H9 (cell line): ENCODE data around the gene ECSIT. TPM values are rescaled to one million over a fixed set of nuclear protein-coding genes. Genes with fewer than 3 reads are reported as not detected.

Source experiments
- DNase-seq: peaks from one replicate; pipeline ENCODE4 v3.0.0-alpha.2; 2017
- H2AFZ ChIP-seq: one replicate; pipeline ENCODE4 v1.6.1; 2013; ENCODE audit warnings: mild to moderate bottlenecking, low read length, control low read depth, moderate library complexity
- H2AK5ac ChIP-seq: 2 replicates; pipeline ENCODE4 v1.6.1; 2013; ENCODE audit warnings: low read length, control low read depth, mixed read lengths; ENCODE audit not compliant: insufficient read length
- H2BK120ac ChIP-seq: one replicate; pipeline ENCODE4 v1.6.1; 2013; ENCODE audit warnings: low read depth, mild to moderate bottlenecking, low read length, control low read depth, inconsistent platforms; ENCODE audit not compliant: poor library complexity, severe bottlenecking
- H2BK12ac ChIP-seq: 2 replicates; pipeline ENCODE4 v1.6.1; 2013; ENCODE audit warnings: low read length, control low read depth, mixed read lengths, low read depth; ENCODE audit not compliant: insufficient read length
- H2BK15ac ChIP-seq: 2 replicates; pipeline ENCODE4 v1.6.1; 2013; ENCODE audit warnings: low read depth, low read length, control low read depth
- H2BK20ac ChIP-seq: one replicate; pipeline ENCODE4 v1.6.1; 2013; ENCODE audit warnings: low read depth, mild to moderate bottlenecking, low read length, control low read depth, inconsistent platforms; ENCODE audit not compliant: poor library complexity, severe bottlenecking
- H2BK5ac ChIP-seq: 2 replicates; pipeline ENCODE4 v1.6.1; 2013; ENCODE audit warnings: low read length, control low read depth, mixed read lengths; ENCODE audit not compliant: insufficient read length
- H3K14ac ChIP-seq: 2 replicates; pipeline ENCODE4 v1.6.1; 2013; ENCODE audit warnings: low read length, control low read depth; ENCODE audit not compliant: insufficient read depth
- H3K18ac ChIP-seq: 2 replicates; pipeline ENCODE4 v1.6.1; 2013; ENCODE audit warnings: low read depth, mild to moderate bottlenecking, mixed read lengths, low read length, control low read depth; ENCODE audit not compliant: insufficient read length
- H3K23ac ChIP-seq: 2 replicates; pipeline ENCODE4 v1.6.1; 2013; ENCODE audit warnings: low read length, control low read depth, mixed read lengths, low read depth; ENCODE audit not compliant: insufficient read length
- H3K23me2 ChIP-seq: 2 replicates; pipeline ENCODE4 v1.6.1; 2013; ENCODE audit warnings: low read depth, mild to moderate bottlenecking, mixed read lengths, low read length, control low read depth; ENCODE audit not compliant: insufficient read length, poor library complexity, severe bottlenecking
- H3K27ac ChIP-seq: 2 replicates; pipeline ENCODE4 v1.5.1; 2013; ENCODE audit warnings: low read length, control low read depth, mixed read lengths, low read depth; ENCODE audit not compliant: insufficient read length
- H3K27me3 ChIP-seq: 2 replicates; pipeline ENCODE4 v1.6.1; 2013; ENCODE audit warnings: low read length, control low read depth, inconsistent platforms; ENCODE audit not compliant: insufficient read depth
- H3K4ac ChIP-seq: 2 replicates; pipeline ENCODE4 v1.6.1; 2013; ENCODE audit warnings: low read depth, mild to moderate bottlenecking, control low read depth, inconsistent platforms, low read length, moderate library complexity
- H3K4me1 ChIP-seq: 2 replicates; pipeline ENCODE4 v1.6.1; 2013; ENCODE audit warnings: low read length, control low read depth, inconsistent platforms; ENCODE audit not compliant: insufficient read depth
- H3K4me2 ChIP-seq: 2 replicates; pipeline ENCODE4 v1.6.1; 2013; ENCODE audit warnings: low read length, control low read depth, mixed read lengths; ENCODE audit not compliant: insufficient read length, insufficient read depth
- H3K56ac ChIP-seq: 2 replicates; pipeline ENCODE4 v1.6.1; 2013; ENCODE audit warnings: low read depth, mild to moderate bottlenecking, mixed read lengths, low read length, control low read depth; ENCODE audit not compliant: insufficient read length
- H3K79me1 ChIP-seq: 2 replicates; pipeline ENCODE4 v1.6.1; 2013; ENCODE audit warnings: low read depth, mild to moderate bottlenecking, moderate library complexity, low read length, control low read depth, inconsistent platforms; ENCODE audit not compliant: insufficient read depth, poor library complexity, severe bottlenecking
- H3K79me2 ChIP-seq: 2 replicates; pipeline ENCODE4 v1.6.1; 2013; ENCODE audit warnings: low read length, control low read depth, inconsistent platforms; ENCODE audit not compliant: insufficient read depth
- H3K9ac ChIP-seq: 2 replicates; pipeline ENCODE4 v1.6.1; 2013; ENCODE audit warnings: low read length, control low read depth, mixed read lengths; ENCODE audit not compliant: insufficient read length; ENCODE audit errors: extremely low read depth
- H3K9me3 ChIP-seq: one replicate; pipeline ENCODE4 v1.6.1; 2013; ENCODE audit warnings: low read depth, low read length, inconsistent platforms; ENCODE audit not compliant: control insufficient read depth
- H3T11ph ChIP-seq: one replicate; pipeline ENCODE4 v1.6.1; 2013; ENCODE audit warnings: mild to moderate bottlenecking, low read length, control low read depth, inconsistent platforms
- H4K20me1 ChIP-seq: one replicate; pipeline ENCODE4 v1.6.1; 2013; ENCODE audit not compliant: control insufficient read depth, insufficient read length, insufficient read depth
- H4K5ac ChIP-seq: 2 replicates; pipeline ENCODE4 v1.6.1; 2013; ENCODE audit warnings: low read depth, mild to moderate bottlenecking, mixed read lengths, low read length, control low read depth; ENCODE audit not compliant: insufficient read length
- H4K8ac ChIP-seq: replicated peaks from 2 replicates; pipeline ENCODE4 v1.6.1; 2013; ENCODE audit warnings: low read length, control low read depth, mixed read lengths, low read depth; ENCODE audit not compliant: insufficient read length
- H4K91ac ChIP-seq: 2 replicates; pipeline ENCODE4 v1.6.1; 2013; ENCODE audit warnings: low read depth, mild to moderate bottlenecking, moderate library complexity, mixed read lengths, low read length, control low read depth; ENCODE audit not compliant: insufficient read length
- H3K27ac Mint-ChIP-seq, 3 experiments: 2 replicates in 2 of 3; 3 replicates in 1 of 3; pipeline ENCODE4 v1.8.0; 2020 to 2021; ENCODE audit warnings: mixed read lengths in 3 of 3, mild to moderate bottlenecking in 1 of 3, moderate library complexity in 1 of 3
- H3K27me3 Mint-ChIP-seq: 2 replicates; pipeline ENCODE4 v1.8.0; 2021; ENCODE audit warnings: low read depth, mild to moderate bottlenecking, moderate library complexity, mixed read lengths
- H3K36me3 Mint-ChIP-seq, 3 experiments: 2 replicates in 2 of 3; 3 replicates in 1 of 3; pipeline ENCODE4 v1.8.0; 2020 to 2021; ENCODE audit warnings: low read depth in 3 of 3, mixed read lengths in 3 of 3; ENCODE audit not compliant: insufficient read depth in 1 of 3
- H3K4me1 Mint-ChIP-seq, 2 experiments: 2 replicates each; pipeline ENCODE4 v1.8.0; 2020; ENCODE audit warnings: mixed read lengths in 2 of 2
- H3K4me3 Mint-ChIP-seq, 2 experiments: 2 replicates in 1 of 2; 3 replicates in 1 of 2; pipeline ENCODE4 v1.8.0; 2020 to 2021; ENCODE audit warnings: mild to moderate bottlenecking in 2 of 2, mixed read lengths in 2 of 2, moderate library complexity in 1 of 2
- H3K9me3 Mint-ChIP-seq, 2 experiments: 2 replicates in 1 of 2; 3 replicates in 1 of 2; pipeline ENCODE4 v1.8.0; 2020; ENCODE audit warnings: mild to moderate bottlenecking in 2 of 2, mixed read lengths in 2 of 2, moderate library complexity in 1 of 2
- WGBS: extraction: QIAGEN DNeasy Blood & Tissue Kit; methylation state at CpG from one replicate; pipeline ENCODE4 v1.1.7; 2013; ENCODE audit warnings: missing lambda C conversion rate, low lambda C conversion rate, mixed read lengths; ENCODE audit not compliant: insufficient read length; ENCODE audit errors: extremely low coverage; 5-methylcytosine and 5-hydroxymethylcytosine counted together
- total RNA-seq: library from RNA; stranded (reverse); gene quantifications from 2 replicates; pipeline ENCODE4 v1.2.1, GENCODE V29; 2021
- TF ChIP-seq, protein P1 (sequence below): fragments of 200-600 bp; sonication (generic); conservative IDR thresholded peaks from 3 replicates; pipeline ENCODE4 v1.8.0; 2021; ENCODE audit warnings: antibody characterized with exemption, mild to moderate bottlenecking

The ECSIT gene
- total RNA-seq, 1 experiment from 2014 or later: 42.4 TPM

DNA sequence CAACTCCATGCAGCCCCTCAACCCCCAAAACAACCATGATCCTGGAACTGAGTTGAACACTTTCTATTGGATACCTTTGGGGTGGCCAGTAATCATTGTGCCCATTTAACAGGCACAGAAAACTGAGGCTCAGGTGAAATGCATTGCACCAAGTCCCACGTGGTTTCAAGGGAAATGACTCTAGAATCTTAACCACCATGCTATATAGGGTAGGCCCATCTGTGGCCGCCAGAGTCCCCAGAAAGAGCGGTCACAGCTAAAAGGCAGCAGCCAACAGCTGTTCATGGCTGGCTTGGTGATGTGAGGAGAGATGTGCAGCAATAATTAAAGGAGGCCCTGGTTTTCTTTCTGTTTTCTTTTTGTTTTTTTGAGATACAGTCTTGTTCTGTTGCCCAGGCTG is 12.3 kb upstream of the ECSIT start:
- Histone ChIP-seq H3K27me3 (no peaks in the 10 kb centered on the region), H3K9me3 (no peaks in the 10 kb centered on the region), H3K18ac (no peak overlapping the region), H4K20me1 (no peaks in the 10 kb centered on the region), H3K23me2 (peaks cover 9% of the 10 kb centered on the region), H2BK120ac (no peak overlapping the region), H2BK20ac (no peak overlapping the region), H4K5ac (no peak overlapping the region), H3K27ac (no peak overlapping the region), H3K23ac (no peak overlapping the region), H3K4me2 (no peak overlapping the region), H3K79me2 (no peaks in the 10 kb centered on the region), H3K9ac (no peak overlapping the region), H2BK12ac (no peak overlapping the region), H3K79me1 (no peaks in the 10 kb centered on the region), H2AK5ac (no peak overlapping the region), H3K56ac (no peak overlapping the region), H2AFZ (no peak overlapping the region), H3K4ac (no peak overlapping the region), H2BK5ac (no peak overlapping the region), H3K4me1 (peaks cover 4% of the 10 kb centered on the region; the same call in 1 of the 2 replicates), H4K91ac (no peak overlapping the region), H2BK15ac (no peak overlapping the region), H4K8ac (no peak overlapping the region), H3T11ph (no peak overlapping the region), H3K14ac (no peak overlapping the region)
- no peak for DNase-seq
- Mint-ChIP-seq H3K27me3 (peaks cover 2% of the 10 kb centered on the region), H3K9me3 (no peaks in the 10 kb centered on the region; a peak in 1 of 5 replicates), H3K4me1 (peaks cover 13 to 21% of the 10 kb centered on the region in 2 experiments), H3K36me3 (peaks cover 0 to 2% (median 0%) of the 10 kb centered on the region in 3 experiments; a peak in 2 of 7 replicates), H3K27ac (no peak overlapping the region), H3K4me3 (no peak overlapping the region)
- TF ChIP-seq, protein P1, sequence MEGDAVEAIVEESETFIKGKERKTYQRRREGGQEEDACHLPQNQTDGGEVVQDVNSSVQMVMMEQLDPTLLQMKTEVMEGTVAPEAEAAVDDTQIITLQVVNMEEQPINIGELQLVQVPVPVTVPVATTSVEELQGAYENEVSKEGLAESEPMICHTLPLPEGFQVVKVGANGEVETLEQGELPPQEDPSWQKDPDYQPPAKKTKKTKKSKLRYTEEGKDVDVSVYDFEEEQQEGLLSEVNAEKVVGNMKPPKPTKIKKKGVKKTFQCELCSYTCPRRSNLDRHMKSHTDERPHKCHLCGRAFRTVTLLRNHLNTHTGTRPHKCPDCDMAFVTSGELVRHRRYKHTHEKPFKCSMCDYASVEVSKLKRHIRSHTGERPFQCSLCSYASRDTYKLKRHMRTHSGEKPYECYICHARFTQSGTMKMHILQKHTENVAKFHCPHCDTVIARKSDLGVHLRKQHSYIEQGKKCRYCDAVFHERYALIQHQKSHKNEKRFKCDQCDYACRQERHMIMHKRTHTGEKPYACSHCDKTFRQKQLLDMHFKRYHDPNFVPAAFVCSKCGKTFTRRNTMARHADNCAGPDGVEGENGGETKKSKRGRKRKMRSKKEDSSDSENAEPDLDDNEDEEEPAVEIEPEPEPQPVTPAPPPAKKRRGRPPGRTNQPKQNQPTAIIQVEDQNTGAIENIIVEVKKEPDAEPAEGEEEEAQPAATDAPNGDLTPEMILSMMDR: no peak
- no CpG with 5 or more reads among the region's 3 CpGs for WGBS
